Kidney epithelial cell (primary cell): ENCODE measurements around the gene GJA3. TPM values are rescaled to one million over a fixed set of nuclear protein-coding genes. Genes with fewer than 3 reads are reported as not detected.

ENCODE experiments used
- DNase-seq: peaks from one replicate; pipeline ENCODE4 v3.0.0-alpha.2; 2010; ENCODE audit warnings: low read depth
- H3K27me3 ChIP-seq: 2 replicates; pipeline ENCODE4 v1.6.0; 2011; ENCODE audit warnings: low read length; ENCODE audit not compliant: control insufficient read depth, insufficient read depth
- H3K36me3 ChIP-seq: 2 replicates; pipeline ENCODE4 v1.5.1; 2011; ENCODE audit warnings: low read length; ENCODE audit not compliant: control insufficient read depth, insufficient read depth
- H3K4me3 ChIP-seq: 2 replicates; pipeline ENCODE4 v1.5.1; 2011; ENCODE audit warnings: low read depth, mild to moderate bottlenecking, control low read depth, low read length
- CTCF ChIP-seq: IDR thresholded peaks from 2 replicates; pipeline ENCODE4 v1.5.1; 2011; ENCODE audit warnings: mild to moderate bottlenecking, moderate library complexity, low read length, control low read depth, inconsistent platforms; ENCODE audit not compliant: insufficient read depth, poor library complexity, severe bottlenecking
- total RNA-seq: library from RNA; depleted of rRNA; stranded (reverse); fragments of >200 nt; gene quantifications from 2 replicates; pipeline ENCODE4 v1.2.3, GENCODE V29; 2015

GJA3 gene
- 0.96 and 1.0 TPM in 2 replicates for total RNA-seq

GRCh38 chr13:20160306-20161274 lies at the start of gene GJA3:
Gene GJA3 (minus strand): TSS chr13:20161052. CDS start chr13:20143288, 17,764 bp downstream.
- Histone ChIP-seq H3K4me3 (peak within 1 kb of the TSS; percentile 44), H3K36me3 (no peaks in the 10 kb centered on the region), H3K27me3 (peaks cover 24% of the 10 kb centered on the region)
- no peak for DNase-seq
- no peak for TF ChIP-seq CTCF

- no peaks in the 10 kb centered on the region for H3K36me3 ChIP-seq
- no peak for DNase-seq
- H3K27me3 ChIP-seq: no peaks in the 10 kb centered on the region
- H3K4me3 ChIP-seq: no peak overlapping the region
- no peak for TF ChIP-seq CTCF
Measured at GRCh38 chr13:20209948-20210347, 49.1 kb upstream of the GJA3 start.

- no peak for DNase-seq
- Histone ChIP-seq H3K4me3 (no peak overlapping the region), H3K27me3 (no peaks in the 10 kb centered on the region), H3K36me3 (no peaks in the 10 kb centered on the region)
- TF ChIP-seq CTCF: no peak
Measured at GRCh38 chr13:20206698-20207235, 45.9 kb upstream of the GJA3 start.

GRCh38 chr13:20206065-20206697 lies 45.3 kb upstream of the GJA3 start:
- no peaks in the 10 kb centered on the region for H3K36me3 ChIP-seq
- H3K4me3 ChIP-seq: no peak overlapping the region
- TF ChIP-seq CTCF: no peak
- no peaks in the 10 kb centered on the region for H3K27me3 ChIP-seq
- DNase-seq: no peak

GRCh38 chr13:20198781-20199180 lies 37.9 kb upstream of the GJA3 start:
- Histone ChIP-seq H3K27me3 (peaks cover 8% of the 10 kb centered on the region), H3K36me3 (no peaks in the 10 kb centered on the region), H3K4me3 (no peak overlapping the region)
- DNase-seq: no peak
- TF ChIP-seq CTCF: no peak
